Hematopoietic multipotent progenitor cell treated with erythropoietin and hydrocortisone succinate and interleukin-3 and kit ligand, for 15 days (in vitro differentiated cells): ENCODE data around the gene TMEM138.

Experiments
- DNase-seq: peaks from one replicate; pipeline ENCODE4 v3.0.0-alpha.2; 2015; ENCODE audit warnings: low spot score

Gene TMEM138

GRCh38 chr11:61361741-61362541, at the start of gene TMEM138, which contains the start of gene CYB561A3:
Gene TMEM138 (plus strand): TSS chr11:61362374. CDS start chr11:61364391, 2,017 bp downstream.
Gene CYB561A3 (minus strand): TSS chr11:61361882. CDS start chr11:61356713, 5,169 bp downstream.
- peak; percentile 90 for DNase-seq

- DNase-seq, result no peak
Observed at GRCh38 chr11:61315260-61315659, 46.9 kb upstream of the TMEM138 start.

GRCh38 chr11:61325649-61326414, 36.3 kb upstream of the TMEM138 start:
- DNase-seq, result no peak

GRCh38 chr11:61327669-61328071, 34.5 kb upstream of the TMEM138 start:
- no peak for DNase-seq

- DNase-seq, result no peak
Observed at GRCh38 chr11:61328351-61328750, 33.8 kb upstream of the TMEM138 start.

GRCh38 chr11:61329871-61330270, 32.3 kb upstream of the TMEM138 start:
- DNase-seq, result no peak

GRCh38 chr11:61331651-61332050, 30.5 kb upstream of the TMEM138 start:
- no peak for DNase-seq

- DNase-seq, result no peak
Observed at GRCh38 chr11:61332281-61332796, 29.8 kb upstream of the TMEM138 start.

GRCh38 chr11:61332797-61333549, 29.2 kb upstream of the TMEM138 start, which contains the start of the genes DDB1 and TKFC:
Gene DDB1 (minus strand): TSS chr11:61333105. CDS start chr11:61332968, 137 bp downstream.
Gene TKFC (plus strand): TSS chr11:61333228. CDS start chr11:61334729, 1,501 bp downstream.
- peak; percentile 92 for DNase-seq

GRCh38 chr11:61333550-61334433, 28.4 kb upstream of the TMEM138 start:
- no peak for DNase-seq

- DNase-seq, result no peak
Observed at GRCh38 chr11:61334434-61335354, 27.5 kb upstream of the TMEM138 start.

GRCh38 chr11:61335355-61335710, 26.8 kb upstream of the TMEM138 start:
- peak; percentile 44 for DNase-seq

- DNase-seq, result peak; percentile 87
Observed at GRCh38 chr11:61336171-61336935, 25.8 kb upstream of the TMEM138 start.

GRCh38 chr11:61337706-61338470, 24.3 kb upstream of the TMEM138 start:
- DNase-seq, result no peak

- no peak for DNase-seq
Observed at GRCh38 chr11:61338783-61339489, 23.2 kb upstream of the TMEM138 start.

- DNase-seq, result no peak
Observed at GRCh38 chr11:61339490-61339878, 22.7 kb upstream of the TMEM138 start.

GRCh38 chr11:61340979-61341378, 21.2 kb upstream of the TMEM138 start:
- no peak for DNase-seq

GRCh38 chr11:61341706-61342105, 20.5 kb upstream of the TMEM138 start:
- no peak for DNase-seq
